ENCODE results near the gene NCAN.
A peak's percentile ranks its signal among the peaks of the same experiment; 100 is the strongest.

GRCh38 chr19:19224852-19225494 is 13.2 kb downstream of the NCAN start:
- TF ChIP-seq CTCF (optimal IDR thresholded peaks at IDR 0.05 in 1 of 3, IDR thresholded peaks at IDR 0.05 in 1 of 3, conservative IDR thresholded peaks at IDR 0.05 in 1 of 3; ENCODE audit: extremely low read depth in 1 of 3, insufficient read depth in 2 of 3, low read length in 3 of 3) (peak; percentile 55 to 73 (median 71)), EZH2 (IDR thresholded peaks at IDR 0.05; ENCODE audit: low read length) (peak; percentile 60)

Data from keratinocyte (primary cell).